ENCODE data around the gene TRPM7.
"Not testable (repeated sequence)": the region's sequence is repeated elsewhere in the genome, so short reads cannot be mapped to it uniquely, and the experiment has no call there.

Gene TRPM7

GRCh38 chr15:50607129-50607528, 79.5 kb downstream of the TRPM7 start:
- H3K27ac ChIP-seq (replicated peaks) = no peak overlapping the region
- TF ChIP-seq GABPA (IDR thresholded peaks at IDR 0.05; ENCODE audit: low read depth) (no peak), SPI1 (IDR thresholded peaks at IDR 0.05; ENCODE audit: borderline replicate concordance, low read depth) (no peak), POLR2AphosphoS5 (IDR thresholded peaks at IDR 0.05; ENCODE audit: low read depth) (no peak)
- TF ChIP-seq, protein P1, sequence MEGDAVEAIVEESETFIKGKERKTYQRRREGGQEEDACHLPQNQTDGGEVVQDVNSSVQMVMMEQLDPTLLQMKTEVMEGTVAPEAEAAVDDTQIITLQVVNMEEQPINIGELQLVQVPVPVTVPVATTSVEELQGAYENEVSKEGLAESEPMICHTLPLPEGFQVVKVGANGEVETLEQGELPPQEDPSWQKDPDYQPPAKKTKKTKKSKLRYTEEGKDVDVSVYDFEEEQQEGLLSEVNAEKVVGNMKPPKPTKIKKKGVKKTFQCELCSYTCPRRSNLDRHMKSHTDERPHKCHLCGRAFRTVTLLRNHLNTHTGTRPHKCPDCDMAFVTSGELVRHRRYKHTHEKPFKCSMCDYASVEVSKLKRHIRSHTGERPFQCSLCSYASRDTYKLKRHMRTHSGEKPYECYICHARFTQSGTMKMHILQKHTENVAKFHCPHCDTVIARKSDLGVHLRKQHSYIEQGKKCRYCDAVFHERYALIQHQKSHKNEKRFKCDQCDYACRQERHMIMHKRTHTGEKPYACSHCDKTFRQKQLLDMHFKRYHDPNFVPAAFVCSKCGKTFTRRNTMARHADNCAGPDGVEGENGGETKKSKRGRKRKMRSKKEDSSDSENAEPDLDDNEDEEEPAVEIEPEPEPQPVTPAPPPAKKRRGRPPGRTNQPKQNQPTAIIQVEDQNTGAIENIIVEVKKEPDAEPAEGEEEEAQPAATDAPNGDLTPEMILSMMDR (IDR thresholded peaks at IDR 0.05; ENCODE audit: insufficient read depth, low read length) = no peak
- TF ChIP-seq, protein P2, sequence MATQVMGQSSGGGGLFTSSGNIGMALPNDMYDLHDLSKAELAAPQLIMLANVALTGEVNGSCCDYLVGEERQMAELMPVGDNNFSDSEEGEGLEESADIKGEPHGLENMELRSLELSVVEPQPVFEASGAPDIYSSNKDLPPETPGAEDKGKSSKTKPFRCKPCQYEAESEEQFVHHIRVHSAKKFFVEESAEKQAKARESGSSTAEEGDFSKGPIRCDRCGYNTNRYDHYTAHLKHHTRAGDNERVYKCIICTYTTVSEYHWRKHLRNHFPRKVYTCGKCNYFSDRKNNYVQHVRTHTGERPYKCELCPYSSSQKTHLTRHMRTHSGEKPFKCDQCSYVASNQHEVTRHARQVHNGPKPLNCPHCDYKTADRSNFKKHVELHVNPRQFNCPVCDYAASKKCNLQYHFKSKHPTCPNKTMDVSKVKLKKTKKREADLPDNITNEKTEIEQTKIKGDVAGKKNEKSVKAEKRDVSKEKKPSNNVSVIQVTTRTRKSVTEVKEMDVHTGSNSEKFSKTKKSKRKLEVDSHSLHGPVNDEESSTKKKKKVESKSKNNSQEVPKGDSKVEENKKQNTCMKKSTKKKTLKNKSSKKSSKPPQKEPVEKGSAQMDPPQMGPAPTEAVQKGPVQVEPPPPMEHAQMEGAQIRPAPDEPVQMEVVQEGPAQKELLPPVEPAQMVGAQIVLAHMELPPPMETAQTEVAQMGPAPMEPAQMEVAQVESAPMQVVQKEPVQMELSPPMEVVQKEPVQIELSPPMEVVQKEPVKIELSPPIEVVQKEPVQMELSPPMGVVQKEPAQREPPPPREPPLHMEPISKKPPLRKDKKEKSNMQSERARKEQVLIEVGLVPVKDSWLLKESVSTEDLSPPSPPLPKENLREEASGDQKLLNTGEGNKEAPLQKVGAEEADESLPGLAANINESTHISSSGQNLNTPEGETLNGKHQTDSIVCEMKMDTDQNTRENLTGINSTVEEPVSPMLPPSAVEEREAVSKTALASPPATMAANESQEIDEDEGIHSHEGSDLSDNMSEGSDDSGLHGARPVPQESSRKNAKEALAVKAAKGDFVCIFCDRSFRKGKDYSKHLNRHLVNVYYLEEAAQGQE (IDR thresholded peaks at IDR 0.05; ENCODE audit: insufficient replicate concordance, low read depth) = no peak
- no peak overlapping the region for H3K4me3 ChIP-seq (replicated peaks; ENCODE audit: insufficient read depth, low read length)
- DNase-seq (ENCODE audit: low read depth in 1 of 2, low spot score in 1 of 2) = no peak
- H3K27me3 ChIP-seq (ENCODE audit: insufficient read depth, poor library complexity, severe bottlenecking) = no peaks in the 10 kb centered on the region

GRCh38 chr15:50605462-50605861, 81.1 kb downstream of the TRPM7 start:
- H3K4me3 ChIP-seq (replicated peaks; ENCODE audit: insufficient read depth, low read length) = no peak overlapping the region
- no peaks in the 10 kb centered on the region for H3K27me3 ChIP-seq (ENCODE audit: insufficient read depth, poor library complexity, severe bottlenecking)
- DNase-seq (ENCODE audit: low read depth in 1 of 2, low spot score in 1 of 2) = no peak
- no peak overlapping the region for H3K27ac ChIP-seq (replicated peaks)
- TF ChIP-seq, protein P1 (IDR thresholded peaks at IDR 0.05; ENCODE audit: insufficient read depth, low read length) = no peak
- TF ChIP-seq, protein P2 (IDR thresholded peaks at IDR 0.05; ENCODE audit: insufficient replicate concordance, low read depth) = no peak
- TF ChIP-seq POLR2AphosphoS5 (IDR thresholded peaks at IDR 0.05; ENCODE audit: low read depth) (no peak), GABPA (IDR thresholded peaks at IDR 0.05; ENCODE audit: low read depth) (no peak), SPI1 (IDR thresholded peaks at IDR 0.05; ENCODE audit: borderline replicate concordance, low read depth) (no peak)

DNA sequence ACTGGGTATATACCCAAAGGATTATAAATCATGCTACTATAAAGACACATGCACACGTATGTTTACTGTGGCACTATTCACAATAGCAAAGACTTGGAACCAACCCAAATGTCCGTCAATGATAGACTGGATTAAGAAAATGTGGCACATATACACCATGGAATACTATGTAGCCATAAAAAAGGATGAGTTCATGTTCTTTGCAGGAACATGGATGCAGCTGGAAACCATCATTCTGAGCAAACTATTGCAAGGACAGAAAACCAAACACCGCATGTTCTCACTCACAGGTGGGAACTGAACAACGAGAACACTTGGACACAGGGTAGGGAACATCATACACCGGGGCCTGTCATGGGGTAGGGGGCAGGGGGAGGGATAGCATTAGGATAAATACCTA, 84.6 kb downstream of the TRPM7 start:
- H3K27ac ChIP-seq (replicated peaks) = not testable (repeated sequence)

GRCh38 chr15:50594311-50594710, 92.3 kb downstream of the TRPM7 start:
- Histone ChIP-seq H3K27me3 (ENCODE audit: insufficient read depth, poor library complexity, severe bottlenecking) (no peaks in the 10 kb centered on the region), H3K4me3 (replicated peaks; ENCODE audit: insufficient read depth, low read length) (no peak overlapping the region), H3K27ac (replicated peaks) (no peak overlapping the region)
- no peak for TF ChIP-seq SPI1 (IDR thresholded peaks at IDR 0.05; ENCODE audit: borderline replicate concordance, low read depth)
- no peak for DNase-seq (ENCODE audit: low read depth in 1 of 2, low spot score in 1 of 2)

More for the DNA sequence above, 84.6 kb downstream of the TRPM7 start:
- not testable (repeated sequence) for H3K27me3 ChIP-seq (ENCODE audit: insufficient read depth, poor library complexity, severe bottlenecking); H3K4me3 ChIP-seq (replicated peaks; ENCODE audit: insufficient read depth, low read length); DNase-seq (ENCODE audit: low read depth in 1 of 2, low spot score in 1 of 2)

- DNase-seq (ENCODE audit: low read depth in 1 of 2, low spot score in 1 of 2) = no peak
- no peak for TF ChIP-seq SPI1 (IDR thresholded peaks at IDR 0.05; ENCODE audit: borderline replicate concordance, low read depth)
- TF ChIP-seq, protein P1 (IDR thresholded peaks at IDR 0.05; ENCODE audit: insufficient read depth, low read length) = no peak
- no peak overlapping the region for H3K27ac ChIP-seq (replicated peaks)
- H3K27me3 ChIP-seq (ENCODE audit: insufficient read depth, poor library complexity, severe bottlenecking) = no peaks in the 10 kb centered on the region
- H3K4me3 ChIP-seq (replicated peaks; ENCODE audit: insufficient read depth, low read length) = no peak overlapping the region
Measured at GRCh38 chr15:50593761-50594160, 92.8 kb downstream of the TRPM7 start.
